Left ventricle myocardium inferior (tissue), 1 donor: Measurements from ENCODE around the gene PSMB11. TPM values are rescaled to one million over a fixed set of nuclear protein-coding genes. Genes with fewer than 3 reads are reported as not detected.
A peak's percentile ranks its signal among the peaks of the same experiment; 100 is the strongest.
"Not testable (repeated sequence)": the region's sequence is repeated elsewhere in the genome, so short reads cannot be mapped to it uniquely, and the experiment has no call there.

Experiments
- DNase-seq: peaks from one replicate; pipeline ENCODE4 v3.0.0-alpha.2; 2020
- H3K27ac ChIP-seq: fragments of 200-600 bp; replicated peaks from 2 replicates; pipeline ENCODE4 v1.8.0; 2021
- H3K27me3 ChIP-seq: fragments of 200-600 bp; 2 replicates; pipeline ENCODE4 v1.8.0; 2021; ENCODE audit warnings: low read depth
- H3K36me3 ChIP-seq: fragments of 200-600 bp; 2 replicates; pipeline ENCODE4 v1.8.0; 2021
- H3K4me1 ChIP-seq: fragments of 200-600 bp; 2 replicates; pipeline ENCODE4 v1.8.0; 2021
- H3K4me3 ChIP-seq: fragments of 200-600 bp; 2 replicates; pipeline ENCODE4 v1.8.0; 2021; ENCODE audit warnings: mild to moderate bottlenecking, moderate library complexity
- H3K9me3 ChIP-seq: fragments of 200-600 bp; replicated peaks from 2 replicates; pipeline ENCODE4 v1.8.0; 2021
- intact Hi-C: fragments of 100-400 bp; cut with micrococcal nuclease; formaldehyde crosslinking; loops from one replicate; pipeline ENCODE4 v1.11.0; 2022
- total RNA-seq: library from RNA; stranded (reverse); fragmentation: NEBNext Ultra II Directional; extraction: Animal tissue kit (Norgen Biotek cat#: 25700); gene quantifications from one replicate; pipeline ENCODE4 v1.2.1, GENCODE V29; 2021
- TF ChIP-seq, protein P1 (sequence below): fragments of 200-600 bp; IDR thresholded peaks from 2 replicates; pipeline ENCODE4 v1.8.0; 2021; ENCODE audit warnings: antibody characterized with exemption, mild to moderate bottlenecking, borderline replicate concordance
- donor health status: DM: no; HTN: yes; CAD: no; lungs with severe emphysema.

Gene PSMB11
- total RNA-seq, 1 donor from 2014 or later: not detected

DNA sequence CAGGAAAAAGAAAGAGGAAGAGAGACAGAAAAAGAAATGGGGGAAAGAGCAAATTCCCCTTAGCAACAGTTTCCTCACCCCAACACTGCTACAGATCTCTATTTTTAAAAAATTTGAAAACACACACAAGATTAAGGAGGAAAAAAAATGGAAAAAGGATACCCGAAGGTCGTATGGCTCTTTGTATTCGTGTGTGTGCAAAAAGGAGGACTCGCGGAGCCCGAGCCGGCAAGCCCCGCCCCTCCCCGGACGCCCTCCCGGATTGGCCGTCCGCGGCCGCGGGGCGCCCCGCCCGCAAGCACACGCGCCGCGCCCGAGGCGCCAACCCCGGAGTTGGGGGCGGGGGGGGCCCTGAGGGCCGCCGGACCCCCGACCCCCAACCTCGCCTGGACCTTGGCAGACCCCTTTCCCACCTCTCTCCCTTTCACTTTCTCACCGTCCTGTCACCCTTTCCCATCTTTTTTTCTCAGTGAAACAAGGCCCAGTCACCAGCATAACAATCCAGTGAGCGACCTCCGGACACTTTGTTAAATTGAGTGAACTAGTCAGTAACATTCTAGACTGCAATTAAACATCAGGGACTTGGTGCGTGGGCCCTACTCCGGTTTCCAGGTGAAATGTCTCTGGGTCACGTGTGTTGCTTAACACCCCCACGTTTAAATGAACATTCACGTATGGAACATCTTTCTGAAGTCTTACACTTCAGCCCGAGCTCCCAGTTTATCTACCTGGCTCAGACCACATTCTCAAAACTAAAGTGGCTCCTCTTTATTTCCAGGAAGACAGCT, 31.9 kb upstream of the PSMB11 start, which contains the start of gene C14orf93:
TSS of gene C14orf93 (minus strand) at position 205 of the 788 bp plus-strand sequence. CDS start 11,120 bp downstream, outside the sequence.
- Histone ChIP-seq H3K4me3 (peak within 1 kb of the TSS; percentile 67), H3K4me1 (peaks cover 38% of the 10 kb centered on the region), H3K27ac (peak within 1 kb of the TSS; percentile 82), H3K9me3 (no peaks in the 10 kb centered on the region), H3K36me3 (no peaks in the 10 kb centered on the region), H3K27me3 (no peaks in the 10 kb centered on the region)
- intact Hi-C loops: no loop called here
- TF ChIP-seq, protein P1, sequence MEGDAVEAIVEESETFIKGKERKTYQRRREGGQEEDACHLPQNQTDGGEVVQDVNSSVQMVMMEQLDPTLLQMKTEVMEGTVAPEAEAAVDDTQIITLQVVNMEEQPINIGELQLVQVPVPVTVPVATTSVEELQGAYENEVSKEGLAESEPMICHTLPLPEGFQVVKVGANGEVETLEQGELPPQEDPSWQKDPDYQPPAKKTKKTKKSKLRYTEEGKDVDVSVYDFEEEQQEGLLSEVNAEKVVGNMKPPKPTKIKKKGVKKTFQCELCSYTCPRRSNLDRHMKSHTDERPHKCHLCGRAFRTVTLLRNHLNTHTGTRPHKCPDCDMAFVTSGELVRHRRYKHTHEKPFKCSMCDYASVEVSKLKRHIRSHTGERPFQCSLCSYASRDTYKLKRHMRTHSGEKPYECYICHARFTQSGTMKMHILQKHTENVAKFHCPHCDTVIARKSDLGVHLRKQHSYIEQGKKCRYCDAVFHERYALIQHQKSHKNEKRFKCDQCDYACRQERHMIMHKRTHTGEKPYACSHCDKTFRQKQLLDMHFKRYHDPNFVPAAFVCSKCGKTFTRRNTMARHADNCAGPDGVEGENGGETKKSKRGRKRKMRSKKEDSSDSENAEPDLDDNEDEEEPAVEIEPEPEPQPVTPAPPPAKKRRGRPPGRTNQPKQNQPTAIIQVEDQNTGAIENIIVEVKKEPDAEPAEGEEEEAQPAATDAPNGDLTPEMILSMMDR: no peak
- DNase-seq: peak; percentile 86

DNA sequence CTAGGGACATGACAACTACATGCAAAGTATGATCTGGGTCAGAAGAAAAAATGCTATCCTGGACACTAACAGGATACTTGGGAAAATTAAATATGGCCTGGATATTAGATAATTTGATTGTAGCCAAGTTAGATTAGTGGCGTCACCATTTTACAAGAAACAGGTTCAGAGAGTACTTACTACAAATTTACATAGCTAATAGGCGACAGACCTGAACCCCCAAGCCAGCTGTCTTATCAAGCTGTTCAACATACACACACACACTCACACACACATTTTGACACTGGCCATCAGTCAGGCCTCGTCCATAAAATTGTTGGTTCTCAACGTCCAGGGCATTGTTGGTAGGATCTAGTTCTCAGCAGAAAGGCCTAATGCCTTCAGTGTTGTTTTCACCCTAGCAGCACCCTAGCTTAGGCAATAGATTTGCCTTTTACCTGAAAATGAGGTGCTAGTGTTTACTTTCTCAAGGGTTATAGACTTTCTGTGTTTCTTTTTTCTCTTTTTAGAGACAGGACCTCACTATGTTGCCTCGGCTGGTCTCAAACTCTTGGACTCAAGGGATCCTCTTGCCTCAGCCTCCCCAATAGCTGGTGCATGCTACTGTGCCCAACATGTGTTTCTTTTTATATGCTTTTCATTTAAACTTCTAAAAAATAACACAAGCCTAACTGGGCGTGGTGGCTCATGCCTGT, 28.8 kb upstream of the PSMB11 start:
- TF ChIP-seq, protein P1: no peak
- intact Hi-C loops: no loop called here

DNA sequence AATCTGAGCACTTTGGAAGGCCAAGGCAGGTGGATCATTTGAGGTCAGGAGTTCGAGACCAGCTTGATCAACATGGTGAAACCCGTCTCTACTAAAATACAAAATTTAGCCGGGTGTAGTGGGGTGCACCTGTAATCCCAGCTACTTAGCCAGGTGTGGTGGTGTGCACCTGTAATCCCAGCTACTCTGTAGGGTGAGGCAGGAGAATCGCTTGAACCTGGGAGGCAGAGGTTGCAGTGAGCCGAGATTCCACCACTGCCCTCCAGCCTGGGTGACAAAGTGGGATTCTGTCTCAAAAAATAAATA, 28.3 kb upstream of the PSMB11 start:
- H3K36me3 ChIP-seq, intact Hi-C loops, DNase-seq, H3K4me3 ChIP-seq, H3K9me3 ChIP-seq, H3K27ac ChIP-seq, H3K27me3 ChIP-seq: not testable (repeated sequence)
- H3K4me1 ChIP-seq: peaks cover 16% of the 10 kb centered on the region

More for the DNA sequence above, 28.8 kb upstream of the PSMB11 start:
- peaks cover 21% of the 10 kb centered on the region for H3K4me1 ChIP-seq
- no peak for DNase-seq
- no peak overlapping the region for H3K4me3 ChIP-seq
- H3K27ac ChIP-seq: no peak overlapping the region
- no peaks in the 10 kb centered on the region for H3K27me3 ChIP-seq
- H3K9me3 ChIP-seq: no peaks in the 10 kb centered on the region
- no peaks in the 10 kb centered on the region for H3K36me3 ChIP-seq

DNA sequence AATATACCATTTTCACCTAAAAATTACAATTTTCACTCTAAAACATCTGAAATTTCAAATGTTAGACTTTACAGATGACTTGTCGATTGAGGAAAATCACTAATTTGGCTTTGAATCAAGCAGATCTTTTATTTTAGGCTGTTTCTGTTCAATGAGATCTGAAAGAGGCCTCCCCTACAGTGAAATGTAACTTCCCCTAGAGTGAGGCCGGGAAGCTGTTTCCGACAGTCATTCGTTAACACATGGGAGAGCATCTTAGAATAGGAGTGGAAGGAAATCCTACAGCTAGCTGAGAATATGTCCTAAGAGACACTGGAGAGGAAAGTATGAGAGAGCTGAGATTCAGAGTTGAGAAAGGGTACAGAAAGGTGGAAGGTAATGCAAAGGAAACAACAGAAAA, 26.4 kb upstream of the PSMB11 start:
- Histone ChIP-seq H3K4me1 (no peaks in the 10 kb centered on the region), H3K4me3 (no peak overlapping the region)

DNA sequence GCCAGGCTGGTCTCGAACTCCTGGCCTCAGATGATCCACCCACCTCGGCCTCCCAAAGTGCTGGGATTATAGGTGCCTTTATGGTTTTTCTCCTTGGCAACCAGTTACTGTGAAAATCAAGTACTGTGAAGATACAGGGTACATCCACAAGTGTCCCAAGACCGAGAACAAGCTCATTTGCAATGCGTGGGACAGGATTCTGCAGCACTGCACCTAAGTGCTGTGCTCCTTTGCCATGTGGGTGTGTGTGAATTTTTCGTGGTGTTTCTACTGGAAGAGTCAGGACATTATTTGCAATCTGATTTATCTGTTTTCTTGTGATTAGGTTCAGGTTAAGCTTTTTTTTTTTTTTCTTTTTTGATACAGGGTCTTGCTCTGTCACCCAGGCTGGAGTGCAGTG, 24.9 kb upstream of the PSMB11 start:
- Histone ChIP-seq H3K27ac (no peak overlapping the region), H3K36me3 (no peaks in the 10 kb centered on the region), H3K27me3 (no peaks in the 10 kb centered on the region), H3K4me3 (no peak overlapping the region), H3K9me3 (no peaks in the 10 kb centered on the region), H3K4me1 (no peaks in the 10 kb centered on the region)
- DNase-seq: no peak
- intact Hi-C loops: no loop called here
- TF ChIP-seq, protein P1: no peak

More for the DNA sequence above, 26.4 kb upstream of the PSMB11 start:
- no peaks in the 10 kb centered on the region for H3K9me3 ChIP-seq
- H3K27me3 ChIP-seq: no peaks in the 10 kb centered on the region
- no peak overlapping the region for H3K27ac ChIP-seq
- intact Hi-C loops: no loop called here
- DNase-seq: no peak
- H3K36me3 ChIP-seq: no peaks in the 10 kb centered on the region
- TF ChIP-seq, protein P1: no peak

DNA sequence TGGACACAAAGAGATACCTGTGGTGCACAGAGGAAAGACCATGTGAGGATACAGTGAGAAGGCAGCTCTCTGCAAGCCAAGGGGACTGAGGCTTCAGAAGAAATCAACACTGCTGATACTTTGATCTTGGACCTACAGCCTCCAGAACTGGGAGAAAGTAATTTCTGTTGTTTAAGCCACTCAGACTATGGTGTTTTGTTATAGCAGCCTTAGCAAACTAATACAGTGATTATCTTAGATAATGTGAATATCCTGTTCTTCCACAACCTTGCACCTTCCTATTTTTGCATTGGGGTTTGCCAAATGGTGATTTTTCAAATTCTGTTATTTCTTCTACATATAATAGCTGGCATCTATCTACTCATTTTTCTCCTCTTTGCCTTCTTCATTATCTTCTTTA, 23.9 kb upstream of the PSMB11 start:
- intact Hi-C loops: no loop called here

More for the DNA sequence above, 23.9 kb upstream of the PSMB11 start:
- TF ChIP-seq, protein P1: no peak
- H3K36me3 ChIP-seq: no peaks in the 10 kb centered on the region
- H3K4me3 ChIP-seq: no peak overlapping the region
- no peaks in the 10 kb centered on the region for H3K4me1 ChIP-seq
- H3K9me3 ChIP-seq: no peaks in the 10 kb centered on the region
- DNase-seq: no peak
- H3K27me3 ChIP-seq: no peaks in the 10 kb centered on the region
- H3K27ac ChIP-seq: no peak overlapping the region
